BE2C (cell line): ENCODE data around the gene GALNT17.

Experiments used
- DNase-seq: peaks from one replicate; pipeline ENCODE4 v3.0.0-alpha.2; 2020
- H3K27me3 ChIP-seq: fragments of 250-450 bp; sonication (Bioruptor Pico); 2 replicates; pipeline ENCODE4 v1.5.1; 2020; ENCODE audit warnings: mild to moderate bottlenecking
- H3K36me3 ChIP-seq: fragments of 250-450 bp; sonication (Bioruptor Pico); 2 replicates; pipeline ENCODE4 v1.5.1; 2020; ENCODE audit warnings: mild to moderate bottlenecking
- H3K4me1 ChIP-seq: fragments of 250-450 bp; sonication (Bioruptor Pico); 2 replicates; pipeline ENCODE4 v1.5.1; 2020
- H3K4me3 ChIP-seq: 2 replicates; pipeline ENCODE4 v1.5.1; 2011; ENCODE audit warnings: low read depth, low read length
- H3K9me3 ChIP-seq: fragments of 250-450 bp; sonication (Bioruptor Pico); 2 replicates; pipeline ENCODE4 v1.5.1; 2020
- TF ChIP-seq, protein P1 (sequence below): IDR thresholded peaks from 2 replicates; pipeline ENCODE4 v1.5.1; 2012; ENCODE audit warnings: mild to moderate bottlenecking, low read depth, low read length

The GALNT17 gene

DNA sequence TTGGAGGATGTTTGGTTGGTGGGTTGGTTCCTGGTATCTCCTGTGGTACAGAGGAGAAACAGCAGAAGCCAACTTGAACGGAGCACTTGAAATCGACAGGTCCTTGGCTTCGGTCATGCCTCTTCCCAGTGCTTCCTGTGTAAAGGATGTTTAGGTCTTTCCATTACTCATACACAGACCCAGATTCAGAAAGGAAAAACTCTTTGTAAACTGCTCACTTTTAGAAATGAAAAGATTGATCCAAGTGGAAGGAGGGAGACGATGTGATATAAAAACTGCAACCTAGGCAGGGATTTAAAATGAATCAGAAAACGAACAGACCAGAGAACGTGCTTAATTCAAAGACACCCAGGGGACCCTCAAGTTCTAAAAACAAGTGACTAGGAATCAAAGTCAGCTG is 338.4 kb downstream of the GALNT17 start:
- Histone ChIP-seq H3K27me3 (no peaks in the 10 kb centered on the region), H3K36me3 (no peaks in the 10 kb centered on the region), H3K4me3 (no peak overlapping the region), H3K9me3 (no peaks in the 10 kb centered on the region), H3K4me1 (no peaks in the 10 kb centered on the region)
- DNase-seq, result no peak
- TF ChIP-seq, protein P1, sequence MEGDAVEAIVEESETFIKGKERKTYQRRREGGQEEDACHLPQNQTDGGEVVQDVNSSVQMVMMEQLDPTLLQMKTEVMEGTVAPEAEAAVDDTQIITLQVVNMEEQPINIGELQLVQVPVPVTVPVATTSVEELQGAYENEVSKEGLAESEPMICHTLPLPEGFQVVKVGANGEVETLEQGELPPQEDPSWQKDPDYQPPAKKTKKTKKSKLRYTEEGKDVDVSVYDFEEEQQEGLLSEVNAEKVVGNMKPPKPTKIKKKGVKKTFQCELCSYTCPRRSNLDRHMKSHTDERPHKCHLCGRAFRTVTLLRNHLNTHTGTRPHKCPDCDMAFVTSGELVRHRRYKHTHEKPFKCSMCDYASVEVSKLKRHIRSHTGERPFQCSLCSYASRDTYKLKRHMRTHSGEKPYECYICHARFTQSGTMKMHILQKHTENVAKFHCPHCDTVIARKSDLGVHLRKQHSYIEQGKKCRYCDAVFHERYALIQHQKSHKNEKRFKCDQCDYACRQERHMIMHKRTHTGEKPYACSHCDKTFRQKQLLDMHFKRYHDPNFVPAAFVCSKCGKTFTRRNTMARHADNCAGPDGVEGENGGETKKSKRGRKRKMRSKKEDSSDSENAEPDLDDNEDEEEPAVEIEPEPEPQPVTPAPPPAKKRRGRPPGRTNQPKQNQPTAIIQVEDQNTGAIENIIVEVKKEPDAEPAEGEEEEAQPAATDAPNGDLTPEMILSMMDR, result no peak

DNA sequence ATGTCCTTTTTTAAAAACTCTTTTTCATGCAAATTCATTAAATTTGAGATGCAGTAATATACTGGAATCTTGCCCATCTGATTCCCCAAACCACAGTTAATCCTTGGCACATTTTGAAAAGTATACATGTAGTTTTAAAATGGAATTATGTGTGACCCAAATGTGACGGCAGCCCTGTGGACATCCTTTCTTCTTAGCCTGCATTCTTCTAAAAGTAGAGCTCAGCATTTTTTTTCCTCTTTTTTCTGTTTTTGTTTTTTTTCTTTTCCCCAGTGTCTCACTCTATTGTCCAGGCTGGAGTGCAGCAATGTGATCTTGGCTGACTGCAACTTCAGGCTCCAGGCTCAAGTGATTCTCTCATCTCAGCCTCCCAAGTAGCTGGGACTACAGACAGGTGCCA is 338.9 kb downstream of the GALNT17 start:
- H3K4me3 ChIP-seq, result no peak overlapping the region
- no peaks in the 10 kb centered on the region for H3K9me3 ChIP-seq
- no peaks in the 10 kb centered on the region for H3K27me3 ChIP-seq
- TF ChIP-seq, protein P1, result no peak
- DNase-seq, result no peak
- H3K36me3 ChIP-seq, result no peaks in the 10 kb centered on the region
- no peaks in the 10 kb centered on the region for H3K4me1 ChIP-seq

DNA sequence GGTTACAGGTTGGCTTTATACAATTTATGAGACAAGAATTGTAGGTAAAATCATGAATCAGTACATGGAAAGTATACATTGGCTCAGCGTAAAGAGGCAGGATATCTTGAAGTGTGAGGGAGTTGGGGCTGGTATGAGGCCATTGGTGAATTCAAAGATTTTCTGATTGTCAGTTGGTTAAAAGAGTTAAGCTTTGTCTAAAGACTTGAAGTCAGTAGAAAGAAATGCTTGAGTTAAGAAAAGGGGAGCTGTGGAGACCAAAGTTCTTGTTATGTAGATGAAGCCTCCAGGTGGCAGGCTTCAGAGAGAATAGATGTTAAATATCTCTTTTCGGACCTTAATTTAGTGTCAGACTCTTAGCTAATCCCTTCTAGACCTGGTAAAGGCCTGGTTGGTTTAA is 341.0 kb downstream of the GALNT17 start:
- Histone ChIP-seq H3K4me1 (no peaks in the 10 kb centered on the region), H3K36me3 (no peaks in the 10 kb centered on the region), H3K27me3 (no peaks in the 10 kb centered on the region), H3K9me3 (no peaks in the 10 kb centered on the region), H3K4me3 (no peak overlapping the region)
- TF ChIP-seq, protein P1, result no peak
- no peak for DNase-seq

DNA sequence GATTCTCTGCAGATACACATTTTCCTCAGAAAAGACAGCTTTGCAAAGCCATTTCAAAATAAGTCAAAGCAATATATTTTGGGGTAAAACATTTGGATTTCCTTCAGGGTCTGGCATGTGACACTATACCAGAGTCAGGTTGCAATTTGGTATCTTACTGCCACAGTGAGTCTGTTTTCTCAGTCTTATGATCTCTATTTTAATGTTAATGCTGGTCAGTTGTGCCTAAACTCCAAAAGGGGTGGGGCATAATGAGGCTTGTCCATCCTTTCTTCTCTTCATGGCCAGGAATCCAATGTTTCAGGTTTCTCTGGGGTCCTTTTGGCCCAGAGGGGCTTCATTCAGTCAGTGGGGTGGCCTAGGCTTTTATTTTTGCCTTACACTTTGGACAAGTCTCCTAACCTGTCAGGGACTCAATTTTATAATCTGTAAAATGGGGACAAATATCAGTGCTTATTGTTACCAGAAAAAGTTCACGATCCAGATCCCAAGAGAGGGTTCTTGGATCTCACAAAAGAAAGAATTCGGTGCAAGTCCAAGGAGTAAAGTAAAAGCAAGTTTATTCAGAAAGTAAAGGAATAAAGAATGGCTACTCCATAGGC is 341.5 kb downstream of the GALNT17 start:
- Histone ChIP-seq H3K27me3 (no peaks in the 10 kb centered on the region), H3K36me3 (no peaks in the 10 kb centered on the region), H3K4me1 (no peaks in the 10 kb centered on the region), H3K9me3 (no peaks in the 10 kb centered on the region), H3K4me3 (no peak overlapping the region)
- DNase-seq, result no peak
- TF ChIP-seq, protein P1, result no peak

DNA sequence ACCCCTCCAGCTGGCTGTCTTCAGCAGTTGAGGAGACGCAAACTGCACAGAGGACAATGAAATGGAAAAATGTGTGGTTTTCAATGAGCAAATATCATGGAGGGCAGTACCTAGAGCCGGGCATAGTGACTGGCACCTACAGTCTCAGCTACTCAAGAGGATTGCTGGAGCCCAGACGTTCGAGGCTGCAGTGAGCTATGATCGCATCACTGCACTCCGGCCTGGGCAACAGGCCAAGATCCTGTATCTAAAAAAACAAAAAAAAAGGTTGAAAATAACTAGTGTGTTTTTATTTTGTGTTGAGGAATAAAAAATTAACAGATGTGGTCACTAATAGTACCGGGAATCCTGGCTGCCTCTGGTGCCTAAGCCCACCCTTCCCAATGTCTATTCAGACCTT is 345.5 kb downstream of the GALNT17 start:
- no peak for DNase-seq
- TF ChIP-seq, protein P1, result no peak
- no peaks in the 10 kb centered on the region for H3K9me3 ChIP-seq
- H3K4me1 ChIP-seq, result no peaks in the 10 kb centered on the region
- H3K27me3 ChIP-seq, result no peaks in the 10 kb centered on the region
- H3K36me3 ChIP-seq, result no peaks in the 10 kb centered on the region
- H3K4me3 ChIP-seq, result no peak overlapping the region

DNA sequence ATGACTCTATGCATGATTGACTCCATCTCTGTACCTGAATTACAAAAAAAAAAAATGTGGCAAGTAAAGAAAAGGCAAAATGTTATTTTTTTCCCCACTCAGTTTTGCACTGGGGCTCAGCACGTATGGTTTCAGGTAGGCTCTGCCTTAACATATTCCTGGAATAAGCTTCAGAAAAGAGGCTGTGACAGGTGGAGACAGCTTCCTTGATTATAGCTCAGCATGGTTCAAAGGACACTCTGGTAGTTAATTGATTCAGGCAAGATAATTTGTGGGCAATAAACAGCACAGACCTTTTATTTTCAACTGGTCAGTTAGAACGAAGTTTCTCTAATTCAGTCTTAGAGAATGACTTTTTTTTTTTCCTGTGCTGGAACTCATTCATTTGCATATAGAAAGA is 347.3 kb downstream of the GALNT17 start:
- TF ChIP-seq, protein P1, result no peak
- no peak for DNase-seq
- Histone ChIP-seq H3K4me1 (no peaks in the 10 kb centered on the region), H3K27me3 (no peaks in the 10 kb centered on the region), H3K9me3 (no peaks in the 10 kb centered on the region), H3K36me3 (no peaks in the 10 kb centered on the region), H3K4me3 (no peak overlapping the region)
